Activated CD8-positive, alpha-beta memory T cell treated with anti-CD3 and anti-CD28 coated beads for 24 hours (primary cell): ENCODE results near the gene C19orf73.
"Not testable (repeated sequence)": the region's sequence is repeated elsewhere in the genome, so short reads cannot be mapped to it uniquely, and the experiment has no call there.

Experiments used
- DNase-seq: peaks from one replicate; pipeline ENCODE4 v3.0.0-alpha.2; 2020

Gene C19orf73

DNA sequence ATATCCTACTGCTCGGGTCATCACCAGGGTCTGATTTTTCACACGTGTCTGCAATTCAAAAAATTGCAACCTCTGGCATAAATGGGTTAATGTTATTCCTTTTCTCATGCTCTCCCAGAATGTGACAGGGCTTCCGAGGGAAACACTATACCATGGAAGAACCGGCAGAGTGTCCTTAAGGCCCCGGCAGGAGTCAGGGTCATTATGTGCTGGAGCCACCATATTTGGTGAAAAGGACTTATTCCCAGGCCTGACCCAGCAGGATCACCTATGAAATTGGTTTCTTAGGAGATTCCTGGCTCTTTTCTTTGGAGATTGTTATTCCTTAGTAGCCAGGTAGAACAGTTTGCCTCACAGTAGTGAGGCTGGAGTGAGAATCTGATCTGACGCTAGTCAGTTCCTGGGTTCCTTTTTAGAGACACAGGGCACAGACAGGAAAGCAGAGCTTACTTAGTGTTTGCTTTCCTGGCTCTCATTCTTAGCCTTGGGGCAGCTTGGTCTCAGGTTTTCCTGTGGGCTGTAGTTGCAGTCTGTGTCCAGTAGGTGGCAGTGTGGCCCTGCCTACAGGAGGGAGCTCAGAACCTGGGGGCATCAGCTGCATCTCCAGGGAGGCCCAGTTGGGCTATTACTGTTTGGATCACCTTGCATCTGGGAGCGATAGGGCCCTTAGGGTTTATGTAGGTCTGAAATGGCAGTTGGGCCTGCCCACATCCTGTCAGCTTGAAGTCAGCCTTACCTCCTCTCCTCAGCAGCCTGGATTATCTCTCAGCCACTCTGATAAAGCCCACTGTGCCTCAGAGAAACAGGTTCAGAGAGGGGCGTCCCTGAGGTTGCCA, 21.3 kb downstream of the C19orf73 start:
- peak; percentile 87 for DNase-seq

DNA sequence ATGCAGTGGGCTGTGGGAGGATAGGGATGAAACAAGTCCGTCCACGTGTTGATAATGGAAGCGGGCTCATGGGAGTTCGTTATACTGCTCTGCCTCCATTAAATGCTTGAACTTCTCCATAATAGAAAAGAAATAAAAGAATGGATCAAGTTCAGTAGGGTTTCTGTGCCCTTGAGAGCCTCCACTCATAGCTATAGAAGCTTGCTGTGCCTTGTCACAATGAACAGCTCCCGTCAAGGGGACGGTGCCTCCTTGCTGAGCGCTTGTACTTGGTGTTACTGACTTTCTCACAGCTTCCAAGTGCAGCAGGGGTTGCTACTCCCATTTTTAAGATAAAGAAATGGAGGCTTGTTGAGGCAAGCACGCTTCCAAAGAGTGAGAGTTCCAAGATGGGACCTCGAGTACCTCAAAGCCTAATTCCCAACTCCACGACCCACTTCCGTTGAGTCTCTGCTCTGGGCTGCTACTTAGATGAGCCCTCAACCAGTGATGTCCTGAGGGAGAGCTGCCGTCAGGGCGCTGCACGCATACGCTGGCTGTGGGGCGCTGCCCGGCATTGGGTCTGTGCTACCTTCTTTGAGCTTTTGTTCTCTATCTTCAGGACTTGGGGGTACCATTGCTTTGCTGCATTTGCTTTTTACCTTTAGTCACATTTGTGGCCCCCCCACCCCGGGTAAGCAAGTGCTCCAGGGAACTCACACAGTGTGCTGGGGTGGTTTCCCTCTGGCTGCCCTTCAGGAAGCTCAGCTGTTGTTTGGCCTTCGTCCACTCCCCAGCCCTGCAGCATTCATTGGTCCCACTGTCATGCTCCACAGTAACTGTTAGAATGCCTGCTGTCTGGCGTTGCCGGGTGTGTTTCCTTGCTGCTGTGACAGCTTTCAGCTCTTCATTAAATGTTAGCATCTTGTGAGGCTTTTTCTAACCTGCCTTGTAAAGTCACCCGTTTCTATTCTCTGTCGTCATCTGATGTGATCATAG, 24.1 kb downstream of the C19orf73 start:
- no peak for DNase-seq

DNA sequence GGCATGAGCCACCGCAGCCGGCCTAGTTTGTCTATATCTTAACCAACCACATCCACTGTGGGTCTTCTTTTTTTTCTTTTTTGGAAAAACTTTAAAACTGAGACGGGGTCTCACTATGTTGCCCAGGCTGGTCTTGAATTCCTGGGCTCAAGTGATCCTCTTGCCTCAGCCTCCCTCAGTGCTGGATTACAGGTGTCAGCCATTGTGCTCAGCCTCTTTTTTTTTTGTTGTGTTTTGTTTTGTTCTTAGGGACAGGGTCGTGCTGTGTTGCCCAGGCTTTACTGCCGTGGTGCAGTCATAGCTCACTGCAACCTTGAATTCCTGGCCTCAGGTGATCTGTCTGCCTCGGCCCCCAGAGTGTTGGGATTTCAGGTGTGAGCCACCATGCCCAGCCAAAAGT, 26.3 kb downstream of the C19orf73 start:
- DNase-seq, result no peak

GRCh38 chr19:49091391-49092038, 27.4 kb downstream of the C19orf73 start:
- no peak for DNase-seq

- DNase-seq, result no peak
Observed at GRCh38 chr19:49086296-49086695, 32.6 kb downstream of the C19orf73 start.

DNA sequence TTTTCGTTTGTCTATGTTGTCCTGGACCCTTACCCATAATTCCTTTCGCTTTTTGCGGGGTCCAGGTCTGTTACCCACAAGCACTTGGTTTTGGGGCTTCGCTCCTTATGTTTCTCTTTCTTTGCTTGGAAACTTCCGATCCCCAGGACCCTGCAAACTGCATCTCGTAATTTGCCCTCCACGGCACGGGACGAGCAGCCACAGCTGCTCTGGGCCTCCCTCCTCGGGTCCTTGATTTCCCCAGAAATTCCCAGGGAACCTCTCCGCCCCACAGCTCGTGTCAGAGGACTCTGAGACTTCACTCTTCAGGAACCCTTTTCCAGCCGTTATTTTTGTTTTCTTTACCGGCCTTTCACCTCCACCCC, 33.1 kb downstream of the C19orf73 start:
- no peak for DNase-seq

GRCh38 chr19:49085020-49085867, 33.7 kb downstream of the C19orf73 start, which contains the start of gene SNRNP70:
Gene SNRNP70, plus strand, starts transcription at chr19:49085451. Its CDS starts 964 bp downstream, at chr19:49086415.
- peak; percentile 99 for DNase-seq

DNA sequence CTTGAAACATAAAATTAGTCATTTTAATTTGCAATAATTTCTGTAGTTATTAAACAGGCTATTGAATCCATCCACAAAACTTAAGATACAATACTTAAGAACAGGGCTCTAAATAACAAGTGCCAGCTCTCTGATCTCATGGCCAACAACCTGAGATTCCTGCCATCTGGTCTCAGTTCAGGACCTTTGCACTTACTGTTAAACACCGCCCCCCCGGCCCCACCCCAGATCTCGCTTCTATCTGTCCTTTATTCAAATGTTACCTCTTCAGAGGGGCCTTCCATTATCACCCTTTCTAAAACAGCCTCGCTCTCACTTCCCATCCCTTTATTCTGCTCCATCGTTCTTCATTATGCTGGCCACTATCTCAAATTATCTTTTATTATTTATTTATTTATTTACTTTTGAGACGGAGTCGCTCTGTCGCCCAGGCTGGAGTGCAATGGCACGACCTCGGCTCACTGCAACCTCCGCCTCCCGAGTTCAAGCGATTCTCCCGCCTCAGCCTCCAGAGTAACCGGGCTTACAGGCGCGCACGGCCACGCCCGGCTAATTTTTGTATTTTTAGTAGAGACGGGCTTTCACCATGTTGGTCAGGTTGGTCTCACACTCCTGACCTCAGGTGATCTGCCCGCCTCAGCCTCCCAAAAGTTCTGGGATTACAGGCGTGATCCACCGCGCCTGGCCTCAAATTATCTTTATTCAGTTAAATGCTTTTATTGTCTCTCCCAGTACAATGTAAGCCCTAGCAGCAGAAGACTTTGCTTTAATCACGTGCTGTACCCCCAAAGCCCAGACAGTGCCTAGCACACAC, 34.5 kb downstream of the C19orf73 start:
- DNase-seq, result no peak

DNA sequence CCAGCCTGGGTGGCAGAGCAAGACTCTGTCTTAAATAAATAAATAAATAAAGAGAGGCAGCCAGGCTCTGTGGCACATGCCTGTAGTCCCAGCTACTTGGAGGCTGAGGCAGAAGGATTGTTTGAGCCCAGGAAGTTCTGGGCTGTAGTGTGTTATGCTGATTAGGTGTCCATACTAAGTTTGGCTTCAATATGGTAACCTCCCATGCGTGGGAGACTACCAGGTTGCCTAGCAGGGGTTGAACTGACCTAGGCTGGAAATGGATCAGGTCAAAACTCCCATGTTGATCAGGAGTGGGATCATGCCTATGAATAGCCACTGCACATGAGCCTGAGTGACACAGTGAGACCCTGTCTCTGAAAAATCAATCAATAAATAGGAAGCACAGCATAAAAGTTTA, 37.7 kb downstream of the C19orf73 start:
- DNase-seq, result no peak

DNA sequence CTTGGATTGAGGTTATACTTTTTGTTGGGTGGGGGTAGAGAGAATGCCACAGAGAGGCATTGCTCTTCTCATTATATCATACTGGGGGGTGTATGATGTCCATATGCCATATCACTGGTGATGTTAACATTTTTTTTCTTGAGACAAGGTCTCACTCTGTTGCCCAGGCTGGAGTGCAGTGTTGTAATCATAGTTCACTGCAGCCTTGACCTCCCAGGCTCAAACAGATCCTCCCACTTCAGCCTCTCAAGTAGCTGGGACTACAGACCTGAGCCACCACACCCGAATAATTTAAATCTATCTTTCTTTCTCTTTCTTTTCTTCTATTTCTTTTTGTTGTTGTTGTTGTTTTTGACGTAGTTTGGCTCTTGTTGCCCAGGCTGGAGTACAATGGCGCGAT, 38.6 kb downstream of the C19orf73 start:
- DNase-seq, result no peak

GRCh38 chr19:49074869-49075268, 44.1 kb downstream of the C19orf73 start:
- DNase-seq, result not testable (repeated sequence)

- DNase-seq, result no peak
Observed at GRCh38 chr19:49073514-49074378, 45.2 kb downstream of the C19orf73 start.

- DNase-seq, result no peak
Observed at GRCh38 chr19:49071860-49072547, 46.9 kb downstream of the C19orf73 start.

DNA sequence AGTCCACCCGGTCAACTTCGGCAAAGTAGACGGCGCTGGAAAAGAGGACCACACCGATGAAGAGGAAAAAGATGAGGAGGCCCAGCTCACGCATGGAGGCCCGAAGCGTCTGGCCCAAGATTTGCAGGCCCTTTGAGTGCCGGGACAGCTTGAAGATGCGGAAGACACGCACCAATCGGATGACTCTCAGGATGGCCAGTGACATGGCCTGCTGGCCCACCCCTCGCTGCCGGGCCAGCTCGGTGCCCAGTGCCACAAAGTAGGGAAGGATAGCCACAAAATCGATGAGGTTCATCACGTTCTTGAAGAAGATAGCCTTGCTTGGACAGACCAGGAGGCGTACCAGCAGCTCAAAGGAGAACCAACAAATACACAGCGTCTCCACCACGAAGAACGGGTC, 48.5 kb downstream of the C19orf73 start:
- DNase-seq, result no peak

GRCh38 chr19:49069026-49069425, 49.9 kb downstream of the C19orf73 start:
- DNase-seq, result no peak
